Esophagus muscularis mucosa (tissue), 3 donors: Measurements from ENCODE around the gene SUV39H1.

Experiments used
- CTCF ChIP-seq, 3 experiments: fragments of 200-600 bp in 2 of 3; fragments of 450-650 bp in 1 of 3; sonication (generic) in 2 of 3; IDR thresholded peaks; one replicate each; pipeline ENCODE4 v1.5.1; 2017 to 2019; ENCODE audit warnings: antibody characterized with exemption in 3 of 3, mild to moderate bottlenecking in 2 of 3, moderate library complexity in 1 of 3
- POLR2A ChIP-seq: fragments of 450-650 bp; IDR thresholded peaks from one replicate; pipeline ENCODE4 v1.6.1; 2017; ENCODE audit warnings: antibody characterized with exemption, moderate library complexity, mild to moderate bottlenecking, low read depth
- POLR2AphosphoS5 ChIP-seq, 2 donors: sonication (generic); formaldehyde crosslinking; IDR thresholded peaks; one replicate each; pipeline ENCODE4 v1.6.1; 2017; ENCODE audit warnings: antibody characterized with exemption in 2 of 2

DNA sequence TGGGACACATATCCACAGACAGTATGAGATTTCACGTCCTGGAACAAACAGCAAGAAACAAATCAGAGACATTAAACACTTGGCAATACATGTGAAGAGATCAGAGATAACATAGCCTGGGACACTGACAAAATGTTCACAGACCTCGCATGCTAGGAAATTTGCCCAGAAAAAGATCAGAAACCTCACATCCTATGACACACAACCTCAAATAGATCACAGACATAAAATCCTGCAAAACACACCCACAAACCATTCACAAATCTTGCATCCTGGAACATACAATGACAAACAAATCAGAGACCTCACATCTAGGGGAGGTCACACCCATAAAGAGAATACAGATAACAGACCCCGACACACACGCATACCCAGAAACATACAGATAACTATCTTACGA lies 18.0 kb downstream of the SUV39H1 start:
- no peak for TF ChIP-seq CTCF (IDR thresholded peaks at IDR 0.05)
- no peak for TF ChIP-seq POLR2AphosphoS5 (IDR thresholded peaks at IDR 0.05)
- TF ChIP-seq POLR2A: no peak
